HG03558 (cell line): Measurements from ENCODE around the gene KRTAP5-3.
"Not testable (repeated sequence)": the region's sequence is repeated elsewhere in the genome, so short reads cannot be mapped to it uniquely, and the experiment has no call there.

Experiments used
- ATAC-seq: cut with Tn5 transposase; IDR thresholded peaks from one replicate; pipeline ENCODE4 v1.9.1; 2021; ENCODE audit warnings: moderate number of reproducible peaks; ENCODE audit not compliant: unreplicated experiment; ENCODE audit errors: extremely low read depth

Gene KRTAP5-3

GRCh38 chr11:1624621-1625020 lies 16.4 kb upstream of the KRTAP5-3 start:
- no peak for ATAC-seq

- no peak for ATAC-seq
These were observed 15.5 kb upstream of the KRTAP5-3 start for GRCh38 chr11:1623716-1624115.

- no peak for ATAC-seq
These were observed 13.8 kb upstream of the KRTAP5-3 start, which contains the start of gene KRTAP5-4 for GRCh38 chr11:1622086-1622485. TSS of gene KRTAP5-4 (minus strand) at chr11:1622138. CDS start at chr11:1622093, 45 bp downstream.

- ATAC-seq, result no peak
These were observed 11.2 kb upstream of the KRTAP5-3 start for GRCh38 chr11:1619449-1619848.

DNA sequence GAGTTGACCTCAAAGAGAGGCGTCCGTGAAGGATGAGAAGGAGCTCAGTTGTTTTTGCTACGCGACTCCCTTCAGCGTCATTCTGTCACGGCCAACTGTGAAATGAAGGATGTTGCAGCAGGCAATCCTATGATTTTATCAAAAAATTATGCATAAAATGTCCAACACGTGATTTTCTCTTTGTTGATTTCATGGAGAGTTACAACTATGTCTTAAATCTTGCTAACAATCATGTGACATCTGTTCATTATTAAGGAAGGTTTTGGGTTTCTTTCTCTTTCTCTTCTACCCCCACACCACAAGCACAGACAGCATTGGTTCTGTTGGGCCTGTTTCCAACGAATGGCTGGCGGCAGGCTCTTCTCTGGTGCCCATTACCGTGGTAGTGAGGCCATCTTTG lies 10.0 kb upstream of the KRTAP5-3 start:
- no peak for ATAC-seq

DNA sequence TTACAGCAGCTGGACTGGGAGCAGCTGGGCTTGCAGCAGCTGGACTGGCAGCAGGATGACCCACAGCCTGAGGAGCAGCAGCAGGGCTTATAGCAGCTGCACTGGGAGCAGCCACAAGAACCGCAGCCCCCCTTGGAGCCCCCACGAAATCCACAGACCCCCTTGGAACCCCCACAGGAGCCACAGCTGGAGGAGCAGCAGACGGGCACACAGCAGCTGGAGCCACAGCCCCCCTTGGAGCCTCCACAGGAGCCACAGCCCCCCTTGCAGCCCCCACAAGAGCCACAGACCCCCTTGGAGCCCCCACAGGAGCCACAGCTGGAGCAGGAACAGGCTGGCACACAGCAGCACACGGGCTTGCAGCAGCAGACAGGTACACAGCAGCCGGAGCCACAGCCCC lies 362 bp downstream of the KRTAP5-3 start:
- not testable (repeated sequence) for ATAC-seq

GRCh38 chr11:1607156-1607845 lies 962 bp downstream of the KRTAP5-3 start:
- not testable (repeated sequence) for ATAC-seq

DNA sequence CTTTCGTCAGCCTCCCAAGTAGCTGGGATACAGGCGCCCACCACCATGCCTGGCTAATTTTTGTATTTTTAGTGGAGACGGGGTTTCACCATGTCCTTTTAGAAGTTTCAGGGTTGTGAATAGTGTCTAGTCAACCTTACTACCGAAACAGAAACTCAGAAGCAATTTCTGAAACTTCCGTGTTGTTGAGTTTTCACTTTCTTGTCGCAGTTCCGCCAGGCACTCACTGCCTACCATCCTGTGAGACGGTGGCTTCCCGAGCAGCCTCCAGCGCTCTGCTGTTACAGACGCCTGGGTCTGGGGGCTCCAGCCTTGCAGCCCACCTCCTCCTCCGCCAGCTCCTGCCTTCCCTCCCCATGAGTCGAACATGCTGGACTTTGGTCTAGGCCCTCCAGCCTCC lies 2.3 kb downstream of the KRTAP5-3 start:
- ATAC-seq, result peak; percentile 82

DNA sequence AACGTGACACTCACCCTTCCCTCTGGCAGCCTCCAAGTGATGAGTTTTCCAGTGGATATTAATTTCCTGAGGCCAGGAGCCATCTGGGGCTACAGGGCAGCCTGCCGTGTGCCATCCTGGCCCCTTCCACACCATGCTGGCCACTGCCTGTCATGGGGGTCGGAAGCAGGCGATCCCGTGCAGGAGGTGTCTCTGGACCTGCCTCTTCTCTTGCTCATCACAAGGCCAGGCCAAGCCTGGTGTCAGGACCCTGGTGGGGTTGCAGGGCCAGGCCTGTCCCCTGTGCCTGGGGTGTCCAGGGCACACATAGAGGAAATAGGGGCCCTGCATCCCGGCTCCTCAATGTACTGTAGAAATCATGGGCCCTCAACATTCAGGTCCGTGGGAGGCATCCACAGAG lies 3.6 kb downstream of the KRTAP5-3 start:
- no peak for ATAC-seq

DNA sequence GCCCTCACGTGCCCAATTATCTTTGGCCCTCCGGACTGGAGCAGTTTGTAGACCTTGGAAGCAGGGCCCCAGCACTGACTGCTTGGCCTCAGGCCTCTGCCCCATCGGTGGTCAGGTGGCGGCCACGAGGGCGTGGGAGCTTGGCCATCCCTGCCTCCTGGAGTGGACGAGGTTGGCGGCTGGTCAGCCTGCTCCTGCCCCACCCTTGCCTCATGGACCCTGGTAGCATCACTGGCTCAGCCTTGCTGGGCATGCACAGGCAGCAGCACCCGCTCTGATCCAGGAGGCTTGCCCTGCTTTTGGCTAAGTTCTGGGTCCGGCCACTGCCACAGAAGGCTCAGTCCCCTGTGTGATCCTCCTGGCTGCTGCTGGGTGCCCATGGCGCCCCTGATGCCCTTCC lies 4.1 kb downstream of the KRTAP5-3 start:
- ATAC-seq, result no peak

DNA sequence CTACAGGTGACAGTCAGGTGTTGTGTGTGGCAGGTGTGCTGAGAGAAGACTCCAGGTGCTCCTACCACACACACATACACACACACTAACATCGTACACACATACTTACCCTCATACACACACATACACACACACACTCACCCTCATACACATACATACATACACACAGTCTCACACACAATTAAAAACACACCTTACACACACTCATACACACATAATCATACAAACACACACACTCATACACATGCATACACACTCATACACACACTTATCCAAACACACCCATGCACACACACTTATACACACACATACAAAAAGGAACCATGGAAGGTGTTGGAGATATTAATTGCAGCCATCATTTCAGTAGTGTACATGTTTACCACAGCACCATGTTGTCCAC lies 4.6 kb downstream of the KRTAP5-3 start:
- ATAC-seq, result no peak

GRCh38 chr11:1601663-1602062 lies 6.6 kb downstream of the KRTAP5-3 start:
- ATAC-seq, result not testable (repeated sequence)

DNA sequence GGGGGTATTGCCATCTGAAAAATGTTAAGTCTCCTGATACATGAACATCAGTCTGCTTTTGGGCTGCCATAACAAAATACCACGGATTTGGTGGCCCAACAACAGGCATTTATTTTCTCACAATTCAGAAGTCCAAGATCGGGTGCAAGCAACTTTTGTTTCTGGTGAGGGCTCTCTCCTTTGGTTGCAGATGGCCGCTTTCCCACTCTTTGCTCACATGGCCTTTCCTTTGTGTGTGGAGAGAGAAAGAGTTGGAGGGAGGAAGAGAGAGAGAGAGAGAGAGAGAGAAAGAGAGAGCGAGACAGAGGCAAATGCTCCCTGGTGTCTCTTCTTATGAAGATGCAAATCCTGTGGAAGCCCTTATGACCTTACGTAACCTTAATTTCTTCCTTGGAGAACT lies 7.6 kb downstream of the KRTAP5-3 start:
- ATAC-seq, result no peak

- no peak for ATAC-seq
These were observed 9.4 kb downstream of the KRTAP5-3 start for GRCh38 chr11:1598816-1599215.

GRCh38 chr11:1598406-1598805 lies 9.9 kb downstream of the KRTAP5-3 start:
- ATAC-seq, result not testable (repeated sequence)

GRCh38 chr11:1597994-1598380 lies 10.3 kb downstream of the KRTAP5-3 start, which contains the start of gene KRTAP5-2:
TSS of gene KRTAP5-2 (minus strand) at chr11:1598294. CDS start at chr11:1598250, 44 bp downstream.
- ATAC-seq, result no peak

- ATAC-seq, result no peak
These were observed 10.8 kb downstream of the KRTAP5-3 start for GRCh38 chr11:1597331-1597993.

DNA sequence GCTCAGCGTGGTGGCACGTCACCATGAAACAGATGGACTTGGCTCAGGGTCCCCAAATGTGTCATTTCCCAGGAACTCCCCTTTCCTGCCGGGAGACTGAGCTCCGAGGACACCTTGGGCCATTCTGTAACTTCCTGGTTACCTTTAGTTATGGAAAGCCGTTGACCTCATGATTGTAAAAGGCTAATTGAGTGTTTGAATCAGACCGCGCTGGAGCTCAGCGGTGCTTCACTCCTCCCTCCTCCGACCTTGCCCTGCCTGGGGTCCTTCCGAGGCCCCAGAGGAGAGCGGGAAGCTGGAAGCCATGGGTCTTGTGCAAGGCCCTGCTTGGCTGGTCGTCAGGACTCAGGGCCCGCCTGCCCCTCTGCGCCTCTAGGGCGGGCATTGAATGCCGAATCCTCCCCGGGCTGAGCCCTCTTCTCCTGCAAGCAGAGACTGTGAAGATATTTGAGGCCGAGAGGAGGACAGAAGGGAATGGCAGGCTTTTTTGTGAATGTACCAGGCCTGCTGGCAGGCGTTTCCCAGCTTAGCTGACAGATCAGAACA lies 11.6 kb downstream of the KRTAP5-3 start:
- not testable (repeated sequence) for ATAC-seq

DNA sequence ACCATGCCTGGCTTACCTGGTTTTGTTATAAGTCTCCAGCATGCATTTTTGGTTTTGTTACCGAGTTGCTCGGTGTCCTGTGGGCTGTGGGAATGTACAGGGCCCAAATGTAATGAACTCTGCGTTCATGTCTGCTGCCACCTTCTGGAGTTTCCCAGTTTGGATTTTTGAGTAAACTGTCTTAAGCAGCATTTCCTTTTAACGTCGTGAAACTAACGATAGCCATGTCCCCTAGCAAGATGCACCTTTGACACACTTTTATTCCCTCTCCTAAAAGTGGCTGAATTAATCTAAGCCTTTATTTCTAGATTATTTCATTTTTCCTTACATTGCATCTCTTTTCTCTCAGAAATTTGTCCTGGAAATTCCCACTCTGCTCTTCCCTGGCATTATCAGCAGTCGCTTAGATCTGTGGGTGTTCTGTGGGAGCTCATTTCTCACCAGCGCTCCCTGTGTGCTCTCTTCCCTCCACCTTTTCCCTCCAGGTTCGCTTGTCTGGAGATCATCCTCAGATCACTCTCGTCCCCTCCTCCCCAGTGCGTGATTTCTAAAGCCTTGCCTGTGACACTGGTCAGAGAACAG lies 12.2 kb downstream of the KRTAP5-3 start:
- ATAC-seq, result not testable (repeated sequence)

DNA sequence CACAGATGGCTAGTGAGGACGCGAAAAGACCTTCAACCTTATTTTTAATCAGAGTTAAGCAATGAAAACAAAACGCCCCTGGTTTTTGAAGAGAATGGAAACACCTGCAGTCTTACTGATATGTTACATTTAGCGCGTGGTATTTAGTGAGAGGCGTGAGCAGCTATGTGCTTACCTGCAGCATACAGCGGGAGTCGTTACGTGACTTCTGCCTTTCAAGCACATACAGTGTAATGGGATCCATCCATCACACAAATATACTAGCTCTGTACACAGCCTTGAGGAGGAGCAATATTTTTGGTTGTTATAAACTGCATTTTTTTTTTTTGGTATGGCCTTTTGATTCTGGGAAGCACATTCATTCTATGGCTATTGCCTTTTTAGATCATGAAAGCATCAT lies 15.6 kb downstream of the KRTAP5-3 start:
- no peak for ATAC-seq

- ATAC-seq, result no peak
These were observed 18.3 kb downstream of the KRTAP5-3 start for GRCh38 chr11:1589996-1590395.
